ENCODE data around the gene PPP3R1.

The PPP3R1 gene

GRCh38 chr2:68230241-68231060 is 21.9 kb downstream of the PPP3R1 start:
- DNase-seq = no peak

GRCh38 chr2:68226794-68227193 is 25.5 kb downstream of the PPP3R1 start:
- DNase-seq = no peak

- peak; percentile 59 for DNase-seq
These were observed 27.2 kb downstream of the PPP3R1 start for GRCh38 chr2:68225119-68225632.

GRCh38 chr2:68223419-68223818 is 28.9 kb downstream of the PPP3R1 start:
- no peak for DNase-seq

- DNase-seq = no peak
These were observed 30.0 kb downstream of the PPP3R1 start for GRCh38 chr2:68222287-68222686.

GRCh38 chr2:68218343-68218901 is 33.9 kb downstream of the PPP3R1 start:
- DNase-seq = no peak

GRCh38 chr2:68217729-68218128 is 34.6 kb downstream of the PPP3R1 start:
- no peak for DNase-seq

GRCh38 chr2:68216454-68217310 is 35.6 kb downstream of the PPP3R1 start:
- no peak for DNase-seq

- DNase-seq = no peak
These were observed 38.0 kb downstream of the PPP3R1 start for GRCh38 chr2:68214381-68214780.

- DNase-seq = no peak
These were observed 45.5 kb downstream of the PPP3R1 start for GRCh38 chr2:68206793-68207192.

GRCh38 chr2:68203587-68203986 is 48.7 kb downstream of the PPP3R1 start:
- no peak for DNase-seq

- no peak for DNase-seq
These were observed 52.1 kb downstream of the PPP3R1 start for GRCh38 chr2:68200157-68200787.

- DNase-seq = peak; percentile 81
These were observed 56.1 kb downstream of the PPP3R1 start for GRCh38 chr2:68196120-68196716.

- no peak for DNase-seq
These were observed 57.2 kb downstream of the PPP3R1 start for GRCh38 chr2:68195096-68195495.

- DNase-seq = no peak
These were observed 58.5 kb downstream of the PPP3R1 start for GRCh38 chr2:68193787-68194372.

GRCh38 chr2:68193144-68193543 is 59.2 kb downstream of the PPP3R1 start:
- peak; percentile 53 for DNase-seq

GRCh38 chr2:68190991-68191731 is 61.2 kb downstream of the PPP3R1 start:
- no peak for DNase-seq

GRCh38 chr2:68189991-68190784 is 62.1 kb downstream of the PPP3R1 start:
- no peak for DNase-seq

GRCh38 chr2:68188831-68189230 is 63.5 kb downstream of the PPP3R1 start:
- no peak for DNase-seq

- no peak for DNase-seq
These were observed 65.0 kb downstream of the PPP3R1 start for GRCh38 chr2:68187329-68187728.
